ENCODE results near the gene FTCDNL1.

- TF ChIP-seq CTCF (IDR thresholded peaks at IDR 0.05) = no peak
- no peak for TF ChIP-seq EZH2 (IDR thresholded peaks at IDR 0.05; ENCODE audit: borderline replicate concordance, insufficient read depth, low read depth, low read length, poor library complexity, severe bottlenecking)
These were observed 94.2 kb downstream of the FTCDNL1 start for GRCh38 chr2:199756743-199757142.
